Hypothalamus (tissue), 51 donors: ENCODE measurements around the gene SGMS1.

Experiments used
- DNase-seq, 51 donors: peaks; one replicate each; lab custom pipeline; 2025; lab: John Stamatoyannopoulos, UW

The SGMS1 gene

GRCh38 chr10:50613726-50614443 lies 9.9 kb downstream of the SGMS1 start:
- DNase-seq: peak in 1 of 51 donors; percentile 8

- no peak for DNase-seq
These were observed 10.6 kb downstream of the SGMS1 start for GRCh38 chr10:50613150-50613549.

GRCh38 chr10:50610368-50610767 lies 13.4 kb downstream of the SGMS1 start:
- peak in 15 of 51 donors; percentile 12 to 44 (median 33) for DNase-seq

- no peak for DNase-seq
These were observed 16.3 kb downstream of the SGMS1 start for GRCh38 chr10:50607356-50607925.

GRCh38 chr10:50605951-50606270 lies 17.8 kb downstream of the SGMS1 start:
- DNase-seq: no peak

- DNase-seq: peak in 1 of 51 donors; percentile 27
These were observed 18.3 kb downstream of the SGMS1 start for GRCh38 chr10:50605269-50605950.

- no peak for DNase-seq
These were observed 18.9 kb downstream of the SGMS1 start for GRCh38 chr10:50604809-50605208.

- DNase-seq: peak in 1 of 51 donors; percentile 9
These were observed 19.6 kb downstream of the SGMS1 start for GRCh38 chr10:50604049-50604640.

- DNase-seq: no peak
These were observed 20.5 kb downstream of the SGMS1 start for GRCh38 chr10:50603151-50603850.

- no peak for DNase-seq
These were observed 21.8 kb downstream of the SGMS1 start for GRCh38 chr10:50601974-50602373.

GRCh38 chr10:50600831-50601477 lies 22.8 kb downstream of the SGMS1 start:
- DNase-seq: no peak

GRCh38 chr10:50600286-50600685 lies 23.5 kb downstream of the SGMS1 start:
- no peak for DNase-seq

GRCh38 chr10:50596897-50597296 lies 26.9 kb downstream of the SGMS1 start:
- DNase-seq: no peak

GRCh38 chr10:50596456-50596855 lies 27.3 kb downstream of the SGMS1 start:
- no peak for DNase-seq

GRCh38 chr10:50595785-50596184 lies 28.0 kb downstream of the SGMS1 start:
- no peak for DNase-seq

GRCh38 chr10:50593523-50594376 lies 30.0 kb downstream of the SGMS1 start:
- DNase-seq: no peak

GRCh38 chr10:50592961-50593418 lies 30.8 kb downstream of the SGMS1 start:
- DNase-seq: no peak

- no peak for DNase-seq
These were observed 32.8 kb downstream of the SGMS1 start for GRCh38 chr10:50590935-50591334.

GRCh38 chr10:50586740-50587088 lies 37.0 kb downstream of the SGMS1 start:
- DNase-seq: no peak
